HCT116 (cell line): ENCODE results near the gene PRR35. TPM values are rescaled to one million over a fixed set of nuclear protein-coding genes. Genes with fewer than 3 reads are reported as not detected.

Experiments
- ATAC-seq: fragments of 200-7000 bp; cut with Tn5 transposase; 2 replicates; pipeline ENCODE4 v1.9.1; 2020; ENCODE audit warnings: mild to moderate bottlenecking, moderate library complexity
- BruUV-seq: library from RNA; stranded (reverse); fragments of 400-500 nt; replicated peaks from 2 replicates; lab custom pipeline; 2021; lab: Mats Ljungman, UMichigan
- CTCF ChIA-PET: fragments of 300-600 bp; sonication (Branson Sonifier 250); formaldehyde crosslinking; loops from one replicate; lab custom pipeline; 2021; ENCODE audit warnings: antibody characterized with exemption; lab: Charles Lee
- POLR2A ChIA-PET: fragments of 300-600, 350-600 bp; sonication (Branson Sonifier 250); formaldehyde crosslinking; loops from one replicate; lab custom pipeline; 2021; ENCODE audit warnings: antibody characterized with exemption; lab: Charles Lee
- RAD21 ChIA-PET, 2 experiments: fragments of 300-600 bp; sonication (Branson Sonifier 250); formaldehyde crosslinking; loops; one replicate each; lab custom pipeline; 2023; ENCODE audit warnings: low total read pairs in 2 of 2; ENCODE audit not compliant: uncharacterized antibody in 2 of 2, unreplicated experiment in 2 of 2, low non-redundant PET in 1 of 2; lab: Charles Lee
- DNase-seq: peaks from one replicate; pipeline ENCODE4 v3.0.0-alpha.2; 2010; ENCODE audit warnings: low read depth, low spot score
- H2AFZ ChIP-seq: fragments of 200-600 bp; shearing (Covaris generic), sonication (generic); 2 replicates; pipeline ENCODE4 v1.6.1; 2017; ENCODE audit warnings: low read depth, mixed run types, mixed read lengths, antibody characterized with exemption, low read length; ENCODE audit not compliant: poor library complexity, severe bottlenecking
- H3K27ac ChIP-seq: 2 replicates; pipeline ENCODE4 v1.5.1; 2012; ENCODE audit warnings: low read depth, low read length
- H3K27me3 ChIP-seq: fragments of 200-600 bp; sonication (generic); 2 replicates; pipeline ENCODE4 v1.6.1; 2016; ENCODE audit warnings: mixed run types, low read length, mixed read lengths; ENCODE audit not compliant: insufficient read depth
- H3K36me3 ChIP-seq, 2 experiments: fragments of 200-500 bp in 1 of 2; fragments of 200-600 bp in 1 of 2; sonication (Bioruptor generic) in 1 of 2; sonication (generic) in 1 of 2; 2 replicates each; pipeline versions ENCODE4 v1.5.1 to v1.6.1; 2014 to 2016; ENCODE audit warnings: low read length in 2 of 2, inconsistent platforms in 1 of 2, mixed read lengths in 1 of 2, mixed run types in 1 of 2; ENCODE audit not compliant: insufficient read depth in 2 of 2, control insufficient read depth in 1 of 2
- H3K4me1 ChIP-seq, 2 experiments: fragments of 200-600 bp in 1 of 2; sonication (generic) in 1 of 2; 2 replicates each; pipeline versions ENCODE4 v1.5.1 to v1.6.1; 2012 to 2017; ENCODE audit warnings: low read length in 2 of 2, inconsistent platforms in 1 of 2, mild to moderate bottlenecking in 1 of 2, mixed read lengths in 1 of 2, mixed run types in 1 of 2, moderate library complexity in 1 of 2; ENCODE audit not compliant: insufficient read depth in 2 of 2, control insufficient read depth in 1 of 2
- H3K4me2 ChIP-seq: fragments of 200-600 bp; sonication (generic); 2 replicates; pipeline ENCODE4 v1.6.1; 2017; ENCODE audit warnings: mixed run types, low read length, mixed read lengths
- H3K4me3 ChIP-seq, 2 experiments: fragments of 200-600 bp in 1 of 2; sonication (generic) in 1 of 2; replicated peaks in 1 of 2; 2 replicates each; pipeline ENCODE4 v1.5.1; 2011 to 2016; ENCODE audit warnings: low read length in 2 of 2, control low read depth in 1 of 2, low read depth in 1 of 2, mild to moderate bottlenecking in 1 of 2, mixed read lengths in 1 of 2, mixed run types in 1 of 2
- H3K79me2 ChIP-seq: fragments of 200-600 bp; sonication (generic); 2 replicates; pipeline ENCODE4 v1.6.1; 2017; ENCODE audit warnings: mild to moderate bottlenecking, mixed run types, low read length, moderate library complexity, mixed read lengths; ENCODE audit not compliant: insufficient read depth
- H3K9ac ChIP-seq: fragments of 200-600 bp; sonication (generic); 2 replicates; pipeline ENCODE4 v1.6.1; 2016; ENCODE audit warnings: low read length, mixed read lengths
- H3K9me2 ChIP-seq: fragments of 200-600 bp; sonication (generic), shearing (Covaris generic); 2 replicates; pipeline ENCODE4 v1.6.1; 2017; ENCODE audit warnings: mixed run types, mild to moderate bottlenecking, moderate library complexity; ENCODE audit not compliant: insufficient read depth
- H3K9me3 ChIP-seq, 2 experiments: fragments of 200-500 bp in 1 of 2; fragments of 200-600 bp in 1 of 2; sonication (Bioruptor generic) in 1 of 2; sonication (generic) in 1 of 2; 2 replicates each; pipeline ENCODE4 v1.6.1; 2014 to 2017; ENCODE audit warnings: low read length in 2 of 2, mixed read lengths in 2 of 2, inconsistent platforms in 1 of 2, low read depth in 1 of 2, mild to moderate bottlenecking in 1 of 2, mixed run types in 1 of 2, moderate library complexity in 1 of 2; ENCODE audit not compliant: control insufficient read depth in 1 of 2, insufficient read depth in 1 of 2
- H4K20me1 ChIP-seq: fragments of 200-600 bp; sonication (generic), shearing (Covaris generic); 2 replicates; pipeline ENCODE4 v1.6.1; 2017; ENCODE audit warnings: mixed run types, mild to moderate bottlenecking, moderate library complexity; ENCODE audit not compliant: insufficient read depth
- CBX3 ChIP-seq: IDR thresholded peaks from 2 replicates; pipeline ENCODE4 v1.6.1; 2012; ENCODE audit warnings: low read depth
- CEBPB ChIP-seq: IDR thresholded peaks from 2 replicates; pipeline ENCODE4 v1.6.1; 2012; ENCODE audit warnings: low read depth
- EGR1 ChIP-seq: IDR thresholded peaks from 2 replicates; pipeline ENCODE4 v1.6.1; 2012; ENCODE audit warnings: low read depth
- SIN3A ChIP-seq: IDR thresholded peaks from 2 replicates; pipeline ENCODE4 v1.6.1; 2012; ENCODE audit warnings: low read depth
- YY1 ChIP-seq: IDR thresholded peaks from 2 replicates; pipeline ENCODE4 v1.6.1; 2011; ENCODE audit warnings: low read length, low read depth, moderate library complexity, mild to moderate bottlenecking; ENCODE audit not compliant: insufficient replicate concordance; ENCODE audit errors: extremely low read depth
- ZBTB33 ChIP-seq: IDR thresholded peaks from 2 replicates; pipeline ENCODE4 v1.6.1; 2011; ENCODE audit warnings: mild to moderate bottlenecking, low read length, moderate library complexity; ENCODE audit not compliant: insufficient replicate concordance; ENCODE audit errors: extremely low read depth
- ZFX ChIP-seq: fragments of 450-650 bp; IDR thresholded peaks from 2 replicates; pipeline ENCODE4 v1.6.1; 2017
- intact Hi-C: fragments of 100-400 bp; cut with micrococcal nuclease; formaldehyde crosslinking; loops from 2 replicates; pipeline ENCODE4 v1.10.0; 2022
- total RNA-seq: library from RNA; stranded (reverse); gene quantifications from one replicate; pipeline ENCODE4 v1.2.1, GENCODE V29; 2021; ENCODE audit not compliant: unreplicated experiment

Gene PRR35
- total RNA-seq, 1 experiment from 2014 or later: not detected

- no peak overlapping the region for H2AFZ ChIP-seq
- no peak overlapping the region for H3K9ac ChIP-seq
- intact Hi-C loops: no loop called here
- no peak overlapping the region for H3K4me3 ChIP-seq
- DNase-seq (no peak), ATAC-seq (no peak)
- no peak overlapping the region for H3K4me2 ChIP-seq
- RAD21 ChIA-PET: no interaction called here
- H3K79me2 ChIP-seq: peaks cover 9% of the 10 kb centered on the region; the same call in 1 of the 2 replicates
- no peaks in the 10 kb centered on the region for H3K9me2 ChIP-seq
- H3K27ac ChIP-seq: no peak overlapping the region; the same call in 1 of the 2 replicates
- no TSS peak for BruUV-seq
- TF ChIP-seq ZBTB33 (no peak), YY1 (no peak), CBX3 (no peak), SIN3A (no peak), CEBPB (no peak), ZFX (no peak), EGR1 (no peak)
- H3K27me3 ChIP-seq: no peaks in the 10 kb centered on the region
- H4K20me1 ChIP-seq: no peaks in the 10 kb centered on the region
- H3K9me3 ChIP-seq: no peaks in the 10 kb centered on the region
- H3K4me1 ChIP-seq: peaks cover 7 to 16% of the 10 kb centered on the region in 2 experiments
- CTCF ChIA-PET: interaction anchor here (1.2 kb wide), 1 partner anchor 176 kb away, joined by 3 read pairs; no protein-coding TSS in a partner anchor
- POLR2A ChIA-PET: no interaction called here
- no peaks in the 10 kb centered on the region for H3K36me3 ChIP-seq
Observed at GRCh38 chr16:567373-568256, 7.4 kb downstream of the PRR35 start.
